Heart left ventricle (tissue), 13 donors: Measurements from ENCODE around the gene ASRGL1.

Experiments used
- POLR2A ChIP-seq, 2 donors: fragments of 450-650 bp; IDR thresholded peaks; one replicate each; pipeline ENCODE4 v1.6.1; 2017; ENCODE audit warnings: antibody characterized with exemption in 2 of 2, mild to moderate bottlenecking in 2 of 2, moderate library complexity in 2 of 2
- TF ChIP-seq, protein P1 (sequence below), 12 donors: fragments of 200-600 bp; sonication (generic) in 4 of 12; IDR thresholded peaks; one replicate each; pipeline versions ENCODE4 v1.5.0 to v1.8.0; 2018 to 2022; ENCODE audit warnings: antibody characterized with exemption in 12 of 12, mild to moderate bottlenecking in 5 of 12
- donor health status: ischemic (EF 13 %, LVEDD 7.1; RV severe dilation, severe dysfunction).
- donor health status: DM: no; HTN: yes; CAD: no.
- donor health status: DM: no; HTN: no; CAD: no.
- donor health status: ischemic (EF 25% LVEDD 6.9; RV normal size, moderate dysfunction).
- donor health status: ischemic (EF 25% LVEDD 5.7; RV mildly dilated, moderate dysfunction).
- donor health status: ischemic (EF 35%, LVEDD 5.7; RV mildly dilated, moderate dysfunction).
- donor health status: nonischemic (EF 11% LVEDD 7.7; RV severe dilation, severe dysfunction).
- donor health status: DM: yes; HTN: yes; CAD: no.
- donor health status: PGD.
- donor health status: ischemic (EF 29% LVEDD 5.4; RV normal size, mild dysfunction).
- donor health status: nonischemic (EF 23%, LVEDD 6.1; RV moderate dilation, normal function).

DNA sequence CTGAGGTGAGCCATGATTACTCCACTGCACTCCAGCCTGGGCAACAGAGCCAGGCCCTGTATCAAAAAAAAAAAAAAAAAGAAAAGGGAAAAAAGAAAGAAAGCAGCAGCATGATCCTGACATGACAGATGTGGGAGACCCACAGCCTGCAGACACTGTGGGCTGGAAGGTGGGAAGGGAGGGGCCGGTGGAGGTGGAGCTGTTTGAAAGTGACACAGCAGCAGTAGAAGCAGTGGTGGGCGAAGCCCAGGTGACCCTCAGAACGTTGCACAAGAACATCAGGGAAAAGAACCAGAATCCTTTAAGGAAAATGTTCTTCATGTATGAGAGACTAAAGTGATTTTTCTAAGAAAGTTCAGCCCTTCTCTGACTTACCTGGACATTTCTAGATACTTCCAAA lies 55.3 kb downstream of the ASRGL1 start:
- TF ChIP-seq, protein P1, sequence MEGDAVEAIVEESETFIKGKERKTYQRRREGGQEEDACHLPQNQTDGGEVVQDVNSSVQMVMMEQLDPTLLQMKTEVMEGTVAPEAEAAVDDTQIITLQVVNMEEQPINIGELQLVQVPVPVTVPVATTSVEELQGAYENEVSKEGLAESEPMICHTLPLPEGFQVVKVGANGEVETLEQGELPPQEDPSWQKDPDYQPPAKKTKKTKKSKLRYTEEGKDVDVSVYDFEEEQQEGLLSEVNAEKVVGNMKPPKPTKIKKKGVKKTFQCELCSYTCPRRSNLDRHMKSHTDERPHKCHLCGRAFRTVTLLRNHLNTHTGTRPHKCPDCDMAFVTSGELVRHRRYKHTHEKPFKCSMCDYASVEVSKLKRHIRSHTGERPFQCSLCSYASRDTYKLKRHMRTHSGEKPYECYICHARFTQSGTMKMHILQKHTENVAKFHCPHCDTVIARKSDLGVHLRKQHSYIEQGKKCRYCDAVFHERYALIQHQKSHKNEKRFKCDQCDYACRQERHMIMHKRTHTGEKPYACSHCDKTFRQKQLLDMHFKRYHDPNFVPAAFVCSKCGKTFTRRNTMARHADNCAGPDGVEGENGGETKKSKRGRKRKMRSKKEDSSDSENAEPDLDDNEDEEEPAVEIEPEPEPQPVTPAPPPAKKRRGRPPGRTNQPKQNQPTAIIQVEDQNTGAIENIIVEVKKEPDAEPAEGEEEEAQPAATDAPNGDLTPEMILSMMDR (IDR thresholded peaks at IDR 0.05) = no peak
- no peak for TF ChIP-seq POLR2A (IDR thresholded peaks at IDR 0.05)
